HepG2 (cell line): ENCODE results near the gene ABCC1. TPM values are rescaled to one million over a fixed set of nuclear protein-coding genes. Genes with fewer than 3 reads are reported as not detected.

Source experiments
- BHLHE40 ChIP-seq: IDR thresholded peaks from 2 replicates; pipeline ENCODE4 v1.6.1; 2011; ENCODE audit warnings: low read length, improper control_type of control experiment
- CBX1 ChIP-seq: IDR thresholded peaks from one replicate; pipeline ENCODE4 v1.6.1; 2016; ENCODE audit warnings: antibody characterized with exemption, low read depth
- CHD4 ChIP-seq: fragments of 200-600 bp; sonication (generic); IDR thresholded peaks from 2 replicates; pipeline ENCODE4 v1.7.0; 2017; ENCODE audit warnings: mild to moderate bottlenecking, low read length, borderline replicate concordance
- NFAT5 ChIP-seq: sonication (generic); formaldehyde crosslinking; IDR thresholded peaks from 2 replicates; pipeline ENCODE4 v1.4.0; 2020; ENCODE audit warnings: missing genetic modification reagents
- TBP ChIP-seq: sonication (generic); formaldehyde crosslinking; IDR thresholded peaks from 2 replicates; pipeline ENCODE4 v1.5.0; 2020; ENCODE audit warnings: missing genetic modification reagents
- THAP11 ChIP-seq: IDR thresholded peaks from 2 replicates; pipeline ENCODE4 v1.6.1; 2016; ENCODE audit warnings: missing biosample characterization, missing genetic modification reagents
- ZFP36 ChIP-seq: fragments of 150-350 bp; IDR thresholded peaks from 2 replicates; pipeline ENCODE4 v1.6.1; 2018; ENCODE audit warnings: borderline replicate concordance, low read length, low read depth; ENCODE audit not compliant: partially characterized antibody
- ZFP36L2 ChIP-seq: sonication (generic); formaldehyde crosslinking; IDR thresholded peaks from 2 replicates; pipeline ENCODE4 v1.4.0; 2020; ENCODE audit warnings: missing genetic modification reagents
- ZNF616 ChIP-seq: sonication (generic); formaldehyde crosslinking; IDR thresholded peaks from 2 replicates; pipeline ENCODE4 v1.5.0; 2020; ENCODE audit warnings: low read depth, mild to moderate bottlenecking, missing genetic modification reagents
- ZNF629 ChIP-seq: sonication (generic); formaldehyde crosslinking; conservative IDR thresholded peaks from 2 replicates; pipeline ENCODE4 v1.5.0; 2020; ENCODE audit warnings: missing genetic modification reagents
- polyA plus RNA-seq, 8 experiments: library from polyadenylated mRNA; depleted of rRNA in 3 of 8; stranded (reverse) in 7 of 8; unstranded in 1 of 8; fragments of >200 nt; fragmentation: Illumina TruSeq in 4 of 8; extraction: Trizol in 4 of 8; gene quantifications; 2 replicates each; pipeline versions ENCODE4 v1.2.1 to v1.2.3, GENCODE V29; 2011 to 2016; ENCODE audit warnings: low read depth in 4 of 8, missing spikeins in 1 of 8, mixed read lengths in 1 of 8; ENCODE audit not compliant: insufficient read depth in 1 of 8
- total RNA-seq, 5 experiments: library from RNA; depleted of rRNA; stranded (reverse); fragments of >200 nt; fragmentation: Illumina TruSeq; extraction: Trizol; gene quantifications; 2 replicates each; pipeline ENCODE4 v1.2.3, GENCODE V29; 2016; ENCODE audit warnings: low read depth in 1 of 5

The ABCC1 gene
- total and polyA plus RNA-seq, 2 of the 13 experiments (the other 11 are each of a cell fraction or from before 2014, with no cell fraction given) = 13.0 to 30.6 TPM

GRCh38 chr16:16112450-16113053 lies 163.1 kb downstream of the ABCC1 start (continued):
- TF ChIP-seq NFAT5 (CRISPR knock-in tag) (no peak), CBX1 (no peak), ZNF616 (CRISPR knock-in tag) (no peak), THAP11 (no peak), ZNF629 (CRISPR knock-in tag) (peak; percentile 91), ZFP36 (peak; percentile 77), CHD4 (peak; percentile 67; the same call in 1 of the 2 replicates), ZFP36L2 (CRISPR knock-in tag) (no peak), TBP (CRISPR knock-in tag) (no peak), BHLHE40 (no peak)
- TF ChIP-seq, all 625 proteins: peak for 7
